CD4-positive, alpha-beta T cell treated with Interleukin-17A for 1 hour (primary cell): ENCODE results near the gene PRKN.

ENCODE experiments used
- DNase-seq: peaks from one replicate; pipeline ENCODE4 v3.0.0-alpha.2; 2020

The PRKN gene

DNA sequence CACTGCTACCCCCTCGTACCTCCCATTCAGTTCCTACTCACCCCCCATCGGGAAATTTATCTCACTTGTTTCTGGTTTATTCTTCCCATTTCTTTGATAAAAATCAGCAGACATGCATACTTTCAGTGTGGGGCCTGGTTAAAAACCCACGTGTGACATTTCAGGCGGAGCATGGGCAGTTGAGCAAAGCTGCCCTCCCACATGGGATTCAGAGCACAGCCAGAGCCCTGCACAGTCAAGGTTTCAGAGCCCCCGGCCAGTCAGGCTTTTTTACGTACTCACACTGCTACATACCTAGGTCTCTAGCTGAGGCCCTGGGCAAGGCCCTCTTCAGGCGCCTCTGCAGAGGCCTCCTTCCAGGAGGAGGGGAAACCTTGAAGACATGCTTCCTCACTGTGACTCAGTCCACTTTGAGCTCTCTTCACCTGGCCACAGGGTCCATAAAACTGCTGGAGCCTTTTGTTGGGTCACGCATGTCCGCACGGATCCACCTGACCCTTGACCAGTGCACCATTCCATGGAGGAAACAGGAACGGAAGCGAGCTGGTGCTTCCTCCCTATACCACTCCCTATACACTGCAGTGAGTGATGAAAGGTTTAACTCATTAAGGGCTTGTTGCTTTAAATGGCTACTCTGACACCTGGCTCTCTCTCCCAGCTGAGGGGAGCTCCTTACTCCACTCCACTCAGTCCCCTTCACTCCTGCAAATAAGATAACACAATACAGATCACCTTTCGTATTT is 713.3 kb downstream of the PRKN start:
- no peak for DNase-seq

DNA sequence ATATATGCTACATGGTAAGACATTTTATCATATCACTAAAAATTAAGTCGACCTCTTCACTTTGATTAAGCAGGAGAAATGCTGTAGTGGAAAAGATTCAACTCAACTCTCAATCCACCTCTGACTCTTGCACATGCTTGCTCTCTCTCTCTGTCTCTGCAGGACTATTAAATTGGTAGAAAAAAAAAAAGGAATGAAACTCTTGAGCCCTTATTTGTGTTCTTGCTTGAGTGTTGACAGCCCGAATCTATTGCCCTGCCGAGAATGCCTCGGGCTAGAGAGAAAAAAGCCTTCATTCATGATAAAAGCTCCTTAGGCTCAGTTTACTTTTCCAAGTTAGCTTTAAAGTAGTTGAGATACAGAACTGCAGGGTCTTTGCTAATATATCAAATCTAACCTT is 722.2 kb downstream of the PRKN start:
- DNase-seq = no peak

DNA sequence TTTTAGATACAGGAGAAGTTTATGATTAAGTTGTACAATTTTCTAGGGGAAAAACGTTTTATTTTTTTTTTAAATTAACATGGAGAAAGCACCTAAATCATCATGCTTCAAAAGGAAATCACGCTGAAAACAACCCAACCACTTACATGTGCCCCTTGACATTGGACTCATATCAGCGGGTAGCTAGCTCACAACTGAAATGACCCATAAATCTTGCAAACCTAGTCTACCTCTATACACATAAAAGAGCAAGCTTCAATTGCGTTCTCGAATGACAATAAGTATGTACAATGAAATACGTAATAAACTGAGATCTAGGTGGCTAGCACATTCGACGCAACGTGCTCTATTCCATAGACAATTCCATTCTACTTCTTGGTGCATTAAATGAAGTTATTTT is 730.8 kb downstream of the PRKN start:
- no peak for DNase-seq

DNA sequence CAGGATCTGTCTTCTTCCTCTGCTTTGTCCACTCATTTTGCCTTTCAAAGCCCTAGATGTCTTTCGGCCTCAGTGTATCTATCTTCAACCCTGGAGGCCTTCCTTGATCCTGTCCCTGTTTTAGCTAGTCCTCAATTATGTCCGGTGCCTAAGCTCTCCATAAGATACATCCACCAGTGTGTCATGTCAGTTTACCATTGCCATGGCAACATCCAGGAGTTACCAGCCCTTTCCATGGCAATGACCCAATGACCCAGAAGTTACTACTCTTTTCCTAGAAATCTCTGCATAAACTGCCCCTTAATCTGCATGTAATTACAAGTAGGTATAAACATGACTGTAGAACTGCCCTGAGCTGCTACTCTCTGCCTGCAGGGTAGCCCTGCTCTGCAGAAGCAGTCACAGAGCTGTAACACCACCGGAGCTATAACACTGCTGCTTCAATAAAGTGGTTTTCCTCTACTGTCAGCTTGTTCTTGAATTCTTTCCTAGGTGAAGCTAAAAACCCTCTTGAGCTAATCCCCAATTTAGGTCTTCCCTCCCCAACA is 741.6 kb downstream of the PRKN start:
- no peak for DNase-seq

DNA sequence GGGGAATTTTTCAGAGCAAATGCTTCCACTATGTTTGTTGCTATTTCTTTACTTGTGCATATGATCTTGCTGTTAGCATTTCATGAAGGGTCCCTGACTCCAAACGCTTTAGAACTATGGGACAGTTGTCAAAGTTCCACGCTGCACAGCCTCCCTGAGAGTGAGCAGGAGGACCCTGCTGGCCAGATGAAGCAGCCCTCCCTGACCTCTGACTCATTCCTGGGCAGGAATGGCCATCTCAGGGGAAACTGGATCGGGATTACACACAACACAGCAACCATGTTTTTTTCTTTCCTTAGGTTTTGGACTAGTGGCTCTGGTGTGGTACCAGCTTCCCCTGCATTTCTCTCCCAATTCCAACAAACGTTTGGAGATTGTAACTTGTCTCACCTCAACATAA is 742.9 kb downstream of the PRKN start:
- no peak for DNase-seq

DNA sequence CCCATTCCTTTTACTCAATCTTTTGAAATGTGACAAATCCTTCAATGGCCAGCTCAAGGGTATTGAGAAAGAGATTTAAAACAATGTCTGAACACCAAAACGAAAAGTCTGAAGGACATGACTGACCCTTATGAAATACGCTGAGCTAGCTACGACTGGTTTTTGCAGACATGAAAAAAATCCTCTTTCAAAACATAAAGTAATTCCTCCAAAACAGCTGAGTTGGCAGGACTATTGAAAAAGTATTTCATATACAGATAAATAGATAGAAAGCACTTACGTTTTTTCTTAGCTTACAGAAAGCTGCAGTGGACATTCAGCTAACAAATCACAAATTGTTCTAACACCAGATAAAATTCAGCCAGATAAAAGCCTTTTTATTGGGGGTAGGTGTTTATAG is 751.0 kb downstream of the PRKN start:
- DNase-seq = no peak

DNA sequence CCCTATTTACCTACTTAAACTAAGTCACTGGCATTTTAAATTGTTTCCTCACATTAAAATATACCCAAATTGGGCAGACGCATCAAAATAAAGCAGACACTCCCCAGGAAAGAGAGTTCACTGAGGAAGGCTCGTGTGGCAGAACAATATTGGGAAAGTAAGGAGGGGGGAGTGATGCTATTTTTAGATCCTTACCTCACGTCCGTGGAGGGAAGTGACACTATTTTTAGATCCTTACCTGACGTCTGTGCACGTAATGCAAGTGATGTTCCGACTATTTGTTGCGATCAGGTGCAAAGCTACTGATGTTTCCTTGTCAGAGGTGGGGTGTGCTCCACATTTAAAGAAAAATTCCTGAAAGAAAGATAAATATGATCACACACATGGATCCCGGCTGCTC is 754.5 kb downstream of the PRKN start:
- no peak for DNase-seq

DNA sequence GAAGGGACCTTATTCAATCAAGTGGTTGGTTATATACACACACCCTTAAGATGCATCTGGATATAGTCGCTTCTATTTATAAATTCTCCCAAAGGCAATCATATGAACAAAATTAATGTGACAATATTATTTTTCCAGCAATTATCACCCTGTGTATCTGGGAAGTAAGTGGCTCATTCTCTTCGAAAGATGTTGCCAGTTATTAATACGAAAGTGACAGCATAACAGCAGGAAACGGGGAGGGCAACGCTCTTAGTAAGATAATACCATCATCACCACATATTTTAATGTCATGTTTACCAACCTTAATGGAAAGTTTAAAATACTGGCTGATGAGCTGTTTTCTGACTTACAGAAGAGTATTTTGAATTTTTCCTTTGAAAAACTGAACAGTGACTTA is 756.5 kb downstream of the PRKN start:
- no peak for DNase-seq

DNA sequence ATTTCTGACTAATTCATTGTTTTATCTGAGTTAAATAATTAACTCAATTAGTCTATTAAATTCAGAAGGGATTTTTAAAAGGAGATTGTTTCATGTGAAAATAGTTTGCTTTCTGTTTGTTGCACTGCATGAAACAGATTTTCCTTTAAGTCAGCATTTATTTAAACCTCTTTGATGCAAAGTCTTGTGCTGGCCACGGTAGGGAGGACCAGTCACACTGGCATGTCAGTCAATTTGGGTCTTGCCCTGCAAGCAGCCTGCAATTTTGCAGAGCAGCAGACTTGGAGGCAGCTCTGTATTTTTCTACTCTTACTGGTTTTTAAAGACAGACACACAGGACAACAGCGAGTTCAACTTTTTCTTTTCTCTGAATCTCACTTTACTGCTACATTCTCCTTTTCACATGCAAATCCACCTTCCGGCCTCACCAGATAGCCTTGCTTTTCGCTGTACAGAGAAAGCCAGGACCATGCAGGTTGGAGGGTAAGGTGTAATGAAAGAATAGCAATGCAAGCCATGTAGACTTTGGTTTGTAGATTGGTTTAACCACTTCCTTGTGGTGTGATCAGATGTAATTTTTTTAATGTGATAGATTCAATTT is 763.8 kb downstream of the PRKN start:
- DNase-seq = no peak

DNA sequence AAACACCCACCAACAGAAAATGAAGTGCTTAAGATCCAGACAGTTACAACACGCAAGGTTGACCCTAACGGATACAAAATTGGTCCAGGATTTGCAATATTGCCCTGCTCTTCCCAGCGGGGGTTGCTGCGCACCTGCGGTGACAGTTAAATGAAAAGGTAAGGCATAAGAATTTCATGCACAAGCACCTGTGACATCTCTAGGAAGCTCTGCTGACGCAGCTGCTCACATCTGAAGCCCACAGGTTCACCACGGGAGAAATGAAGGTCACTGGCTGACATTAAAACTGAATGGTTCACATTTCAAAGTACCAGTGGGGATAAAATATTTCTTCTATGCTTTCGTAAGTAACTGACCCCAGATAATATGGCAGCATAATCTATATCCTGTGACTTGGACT is 764.4 kb downstream of the PRKN start:
- DNase-seq = no peak

DNA sequence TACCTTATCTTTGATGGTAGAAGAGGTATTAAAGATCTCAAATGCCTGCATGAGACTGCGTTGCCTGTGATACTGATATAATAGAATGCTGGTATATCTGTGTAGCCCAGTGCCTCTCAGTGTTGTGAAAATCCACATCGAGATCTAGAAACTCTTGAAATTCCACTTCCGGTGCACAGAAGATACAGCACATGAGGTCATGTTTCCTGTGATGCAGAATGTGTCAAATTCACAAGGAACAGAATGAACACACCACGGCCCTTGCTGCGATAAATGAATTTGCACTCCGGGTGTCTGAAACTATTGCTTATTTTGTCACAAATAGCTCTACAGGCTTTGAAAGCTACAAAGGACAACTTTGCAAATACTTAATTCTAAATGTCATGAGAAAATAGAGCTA is 765.8 kb downstream of the PRKN start:
- no peak for DNase-seq

DNA sequence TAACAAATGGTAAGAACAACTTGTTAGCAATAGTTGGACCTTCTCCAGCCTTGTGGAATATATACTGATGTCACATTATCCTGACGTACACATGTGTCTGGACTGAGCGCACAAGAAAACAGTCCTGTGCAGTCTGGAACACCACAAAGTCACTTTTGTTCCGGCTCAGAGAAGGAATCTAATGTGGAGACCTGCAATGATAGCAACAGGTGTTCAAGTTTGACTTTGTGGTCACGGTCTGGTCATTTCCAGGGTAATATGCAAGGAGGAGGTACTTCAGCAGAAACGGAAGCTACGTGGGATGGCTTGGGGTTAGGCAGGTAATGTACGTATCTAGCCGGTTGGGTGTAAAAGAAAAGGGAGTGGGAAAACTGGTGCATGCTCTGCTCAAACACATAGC is 766.5 kb downstream of the PRKN start:
- no peak for DNase-seq

DNA sequence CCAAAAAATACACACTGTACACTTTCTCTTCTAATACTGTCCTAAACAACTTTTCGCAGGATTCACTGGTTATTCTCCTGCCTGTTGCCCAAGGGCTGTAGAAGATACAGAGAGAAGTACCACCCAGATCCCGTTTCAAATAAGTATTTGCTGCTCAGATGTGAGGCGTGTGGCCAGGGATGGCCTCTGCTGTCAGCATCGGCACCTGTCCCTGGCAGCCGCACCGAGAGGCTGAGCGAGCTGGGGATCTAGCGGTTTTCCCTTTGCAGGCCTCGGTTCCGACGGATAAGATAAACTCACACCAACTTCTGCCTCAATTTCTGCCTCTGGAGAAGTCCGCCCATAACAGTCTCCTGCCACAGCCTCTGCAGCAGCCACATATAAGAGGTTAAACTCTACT is 768.5 kb downstream of the PRKN start:
- no peak for DNase-seq

DNA sequence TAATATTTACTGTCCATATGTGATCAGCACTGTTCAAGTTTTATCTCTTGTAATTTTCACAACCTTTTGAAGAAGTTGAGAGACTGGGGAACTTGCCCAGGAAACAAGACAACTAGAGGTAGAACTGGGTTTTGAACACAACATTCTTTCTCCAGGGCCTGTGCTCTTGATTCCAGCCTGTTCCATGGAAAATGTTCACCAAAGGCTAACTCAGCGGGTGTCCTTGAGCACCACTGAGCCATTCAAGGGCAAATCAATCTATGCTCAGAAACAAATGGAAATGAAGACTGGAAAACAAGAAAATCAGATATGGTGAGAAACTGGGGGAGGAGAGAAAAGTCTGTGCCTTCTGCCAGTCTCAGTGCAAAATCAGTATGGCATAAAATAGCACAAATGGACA is 771.5 kb downstream of the PRKN start:
- DNase-seq = no peak

DNA sequence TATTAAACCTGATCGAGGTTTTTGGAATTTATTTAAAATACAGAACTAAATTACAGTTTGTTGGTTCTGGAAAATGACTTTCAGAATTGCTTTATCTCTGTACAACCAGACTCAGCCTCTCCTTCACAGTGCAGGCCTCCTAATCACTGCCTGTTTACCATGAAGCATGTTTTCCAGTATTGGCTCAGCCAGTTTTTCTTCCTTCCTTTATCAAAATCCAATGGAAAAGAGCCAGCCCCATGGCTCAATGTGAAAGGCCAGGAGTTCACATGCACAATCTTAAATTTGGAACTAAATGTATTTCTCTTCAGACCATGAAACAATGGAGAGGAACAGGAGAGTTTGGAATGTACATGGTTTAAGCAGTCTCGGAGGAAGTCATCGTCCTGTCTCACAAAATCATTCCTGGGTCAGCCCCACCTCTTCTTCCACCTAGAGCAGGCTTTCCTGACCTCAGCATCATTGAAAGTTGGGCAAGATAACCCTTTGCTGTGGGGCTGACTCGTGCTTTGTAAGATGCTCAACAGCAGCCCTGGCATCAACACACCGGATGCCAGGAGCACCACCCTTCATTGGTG is 772.8 kb downstream of the PRKN start:
- no peak for DNase-seq

DNA sequence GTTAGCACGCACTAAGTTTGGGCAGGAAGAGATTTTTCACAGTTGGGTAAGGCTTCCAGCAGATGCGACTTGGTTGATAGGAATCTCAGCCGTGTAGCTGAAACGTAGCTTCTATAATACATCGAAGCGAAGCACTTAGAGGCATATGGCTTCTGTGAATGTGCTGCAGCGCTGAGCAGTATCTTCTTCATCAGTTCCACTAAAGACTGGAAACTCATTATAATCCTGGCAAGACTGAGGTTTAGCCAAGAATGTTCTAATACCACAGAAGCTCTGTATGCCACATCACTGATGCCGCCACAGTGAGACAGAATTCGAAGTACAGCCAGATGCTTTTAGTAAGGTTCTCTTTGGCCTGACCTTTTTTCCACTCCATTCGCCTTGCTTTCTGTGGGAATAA is 773.5 kb downstream of the PRKN start:
- no peak for DNase-seq

DNA sequence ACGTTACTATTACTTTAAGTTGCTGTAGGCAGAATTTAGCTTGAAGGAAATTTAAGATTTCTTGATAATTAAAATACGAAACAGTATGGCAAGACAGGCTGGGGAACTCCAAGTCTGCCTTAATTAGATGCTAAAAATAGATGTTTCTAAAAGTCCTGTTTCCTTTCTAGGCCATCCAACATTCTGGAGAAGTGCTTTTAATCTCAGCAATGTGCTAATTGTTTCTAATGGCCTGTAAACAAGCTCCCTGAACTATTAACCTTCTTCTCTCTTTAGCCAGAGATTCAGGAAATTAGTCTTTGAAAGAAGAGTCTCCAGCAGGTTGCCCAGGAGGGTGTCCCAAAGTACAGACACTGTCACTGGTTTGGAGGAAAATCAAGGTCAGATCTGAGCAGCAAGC is 776.4 kb downstream of the PRKN start:
- DNase-seq = no peak

DNA sequence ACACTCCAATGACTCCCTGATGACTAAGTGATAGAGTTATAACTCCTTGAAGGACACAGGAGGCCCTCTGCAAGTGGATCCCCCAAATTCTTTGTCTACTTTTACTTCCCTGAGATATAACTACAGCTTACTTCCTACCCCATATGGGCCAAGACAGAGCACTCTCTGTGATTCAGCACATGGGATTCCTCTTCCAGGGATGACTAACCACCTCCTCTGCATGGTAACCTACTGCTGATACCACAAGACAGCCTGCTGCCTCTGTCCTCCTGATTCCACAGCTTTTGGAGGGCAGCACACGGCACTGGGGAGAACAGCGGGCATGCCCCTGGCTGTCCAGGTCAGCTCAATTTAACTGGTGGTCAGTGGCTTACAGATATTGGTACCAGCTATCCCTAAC is 778.0 kb downstream of the PRKN start:
- no peak for DNase-seq

DNA sequence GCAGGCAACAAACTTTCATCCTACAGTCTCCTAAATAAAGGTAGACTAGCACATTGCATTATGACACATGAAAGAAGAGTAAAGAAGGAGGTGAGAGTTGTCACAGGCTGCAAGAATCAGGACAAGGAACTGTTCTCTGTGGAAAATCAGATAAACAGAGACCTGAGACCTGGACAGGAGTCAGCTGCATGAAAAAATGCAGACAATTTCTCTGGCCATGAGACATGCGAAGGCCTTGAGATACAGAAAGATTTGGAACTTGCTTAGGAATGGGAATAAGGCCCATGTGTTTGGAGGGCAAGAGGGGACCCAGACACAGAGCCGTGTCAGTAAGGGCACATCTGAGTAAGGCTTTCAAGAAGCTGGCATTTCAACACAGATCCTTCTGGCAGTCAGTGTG is 779.1 kb downstream of the PRKN start:
- DNase-seq = no peak

DNA sequence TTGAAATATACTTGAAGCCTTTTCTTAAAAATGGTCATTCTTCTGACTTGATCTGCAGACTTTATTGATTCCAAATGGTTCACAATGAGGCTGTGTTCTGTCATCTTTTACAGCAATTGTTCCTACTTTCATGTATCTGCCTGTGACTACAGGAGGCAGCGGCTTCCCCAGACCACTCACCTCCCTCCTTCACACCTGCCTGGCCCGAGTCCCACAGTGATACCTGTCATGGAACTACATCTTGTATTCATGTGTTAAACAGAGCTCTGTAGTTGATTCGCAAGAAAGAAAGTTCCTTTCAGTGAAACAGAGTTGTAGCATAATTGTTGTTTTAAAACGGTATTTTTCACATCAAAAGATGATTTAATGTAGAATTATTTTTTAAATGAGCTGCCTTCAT is 780.2 kb downstream of the PRKN start:
- no peak for DNase-seq

DNA sequence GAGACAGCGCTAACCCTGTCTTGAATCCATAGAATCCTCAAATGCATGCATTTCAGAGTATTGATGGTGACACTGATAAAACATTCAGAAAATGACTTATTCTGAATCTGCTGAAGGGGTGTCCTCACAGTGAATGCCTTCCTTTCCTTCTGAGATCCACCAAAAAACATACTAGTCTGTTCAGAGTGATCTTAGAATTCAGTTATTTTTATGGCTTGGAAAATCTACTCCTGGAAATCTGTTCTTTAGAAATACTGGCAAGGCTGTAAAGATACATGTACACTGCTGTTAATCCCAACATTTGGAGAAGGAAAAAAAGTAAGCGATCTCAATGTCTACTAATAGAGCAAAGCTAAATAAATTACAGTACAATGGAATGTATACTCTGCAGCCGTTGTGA is 781.1 kb downstream of the PRKN start:
- no peak for DNase-seq

DNA sequence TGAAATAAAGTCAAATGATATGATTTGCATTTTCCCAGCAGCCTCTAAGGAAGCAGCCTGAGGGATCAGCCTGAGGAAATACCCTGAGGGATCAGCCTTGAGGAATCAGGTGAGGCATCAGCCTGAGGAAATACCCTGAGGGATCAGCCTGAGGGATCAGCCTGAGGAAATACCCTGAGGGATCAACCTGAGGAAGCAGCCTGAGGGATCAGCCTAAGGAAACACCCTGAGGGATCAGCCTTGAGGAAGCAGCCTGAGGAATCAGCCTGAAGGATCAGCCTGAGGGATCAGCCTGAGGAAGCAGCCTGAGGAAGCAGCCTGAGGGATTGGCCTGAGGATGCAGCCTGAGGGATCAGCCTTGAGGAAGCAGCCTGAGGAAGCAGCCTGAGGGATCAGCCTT is 784.0 kb downstream of the PRKN start:
- no peak for DNase-seq

DNA sequence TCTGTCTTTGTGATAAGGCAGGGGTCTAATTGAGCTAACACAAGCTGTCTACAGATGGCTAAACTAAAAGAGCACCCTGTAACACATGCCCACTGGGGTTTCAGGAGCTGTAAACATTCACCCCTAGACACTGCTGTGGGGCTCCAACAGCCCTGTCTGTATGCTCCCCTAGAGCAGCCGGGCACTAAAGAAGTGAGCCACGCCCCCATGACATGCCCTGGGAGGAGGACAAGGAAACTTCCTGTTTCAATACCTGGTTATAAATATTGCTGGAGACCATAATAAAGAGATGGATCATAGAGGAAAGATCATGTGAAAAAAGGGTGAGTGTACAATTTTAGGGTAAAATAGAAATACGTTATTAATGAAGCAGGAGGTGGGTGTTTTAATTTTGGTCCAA is 786.0 kb downstream of the PRKN start:
- DNase-seq = no peak

DNA sequence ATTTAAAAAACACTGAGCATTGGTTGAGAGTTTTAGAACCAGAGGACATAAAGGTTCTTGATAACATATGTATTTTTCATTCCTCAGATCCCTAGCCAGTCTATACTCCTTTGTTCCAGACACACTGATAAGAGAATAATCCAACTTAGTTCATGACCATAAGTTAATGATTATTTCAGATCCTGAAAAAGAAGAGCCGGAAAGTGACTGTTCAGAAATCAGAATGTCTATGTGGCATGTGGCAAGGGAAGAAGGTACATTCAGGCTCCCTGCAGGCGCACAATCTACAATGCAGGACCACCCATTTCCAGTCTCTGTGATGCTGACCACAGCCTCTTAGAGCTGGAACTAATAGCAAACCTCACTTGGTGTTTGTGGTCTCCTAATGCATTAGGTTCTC is 787.0 kb downstream of the PRKN start:
- DNase-seq = no peak

DNA sequence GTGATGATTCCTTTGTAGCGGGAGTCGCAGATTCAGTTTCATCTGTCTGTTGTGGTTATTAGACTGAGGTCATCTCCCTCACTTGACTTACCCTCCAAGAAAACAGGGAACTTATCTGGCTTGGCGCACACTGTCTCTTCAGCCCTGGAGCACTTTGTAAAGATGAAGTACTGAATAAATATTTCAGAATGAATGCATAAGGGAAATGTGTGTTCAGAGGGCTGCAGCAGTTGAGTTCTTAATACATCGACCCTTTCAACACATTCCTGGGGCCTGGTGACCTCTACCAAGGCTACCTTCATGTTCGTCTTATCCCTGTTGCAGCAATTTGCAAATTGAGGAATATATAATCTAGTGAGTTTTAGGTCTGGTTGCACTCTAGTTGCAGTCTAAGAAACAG is 801.2 kb downstream of the PRKN start:
- no peak for DNase-seq
